HL-60/S4 (cell line): ENCODE results near the gene SPINT4.
"Not testable (repeated sequence)": the region's sequence is repeated elsewhere in the genome, so short reads cannot be mapped to it uniquely, and the experiment has no call there.

Experiments used
- in situ Hi-C: fragments of 300-500 bp; cut with MboI; formaldehyde crosslinking; loops from 2 replicates; pipeline ENCODE4 v1.14.3; 2022; ENCODE audit warnings: low sequenced_read_pairs

SPINT4 gene

GRCh38 chr20:45764618-45765282 lies 42.6 kb downstream of the SPINT4 start:
- in situ Hi-C loops, result not testable (repeated sequence)

GRCh38 chr20:45765307-45765875 lies 43.2 kb downstream of the SPINT4 start:
- in situ Hi-C loops, result no loop called here

- in situ Hi-C loops, result no loop called here
Observed at GRCh38 chr20:45765980-45766379, 43.8 kb downstream of the SPINT4 start.

GRCh38 chr20:45768479-45768878 lies 46.3 kb downstream of the SPINT4 start:
- in situ Hi-C loops, result no loop called here

GRCh38 chr20:45771182-45771759 lies 49.1 kb downstream of the SPINT4 start:
- in situ Hi-C loops, result loop anchor here (10.0 kb wide), 1 partner anchor 446 kb away; no protein-coding TSS in a partner anchor

GRCh38 chr20:45772693-45773092 lies 50.5 kb downstream of the SPINT4 start:
- in situ Hi-C loops, result loop anchor here (10.0 kb wide), 1 partner anchor 448 kb away; no protein-coding TSS in a partner anchor

GRCh38 chr20:45774945-45775344 lies 52.8 kb downstream of the SPINT4 start:
- in situ Hi-C loops, result loop anchor here (10.0 kb wide), 1 partner anchor 450 kb away; no protein-coding TSS in a partner anchor

GRCh38 chr20:45775411-45775810 lies 53.3 kb downstream of the SPINT4 start:
- in situ Hi-C loops, result loop anchor here (10.0 kb wide), 1 partner anchor 451 kb away; no protein-coding TSS in a partner anchor
